HG02943 (cell line): ENCODE results near the gene TMEM60.

Source experiments
- ATAC-seq: cut with Tn5 transposase; IDR thresholded peaks from one replicate; pipeline ENCODE4 v1.9.1; 2021; ENCODE audit warnings: mild to moderate bottlenecking, low read depth, moderate library complexity; ENCODE audit not compliant: unreplicated experiment

The TMEM60 gene

DNA sequence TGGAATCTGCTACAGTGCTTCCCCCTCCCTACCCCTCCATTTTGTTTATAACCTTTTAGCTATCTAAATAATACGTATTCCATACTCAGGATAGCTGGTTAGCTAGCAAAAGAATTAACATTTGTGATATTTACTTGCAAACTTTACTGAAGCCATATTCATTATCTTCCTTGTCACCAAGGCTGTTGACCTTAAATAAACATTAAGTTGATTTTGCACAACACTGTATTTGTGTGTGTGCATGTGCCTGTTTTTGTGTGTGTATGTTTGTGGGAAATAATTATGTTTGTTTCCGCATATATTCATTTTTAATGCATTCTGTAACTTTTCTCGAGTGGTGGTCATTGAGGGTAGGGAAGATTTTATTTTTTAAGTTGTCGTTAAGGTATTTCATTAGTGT lies 15.9 kb downstream of the TMEM60 start:
- ATAC-seq, result no peak

DNA sequence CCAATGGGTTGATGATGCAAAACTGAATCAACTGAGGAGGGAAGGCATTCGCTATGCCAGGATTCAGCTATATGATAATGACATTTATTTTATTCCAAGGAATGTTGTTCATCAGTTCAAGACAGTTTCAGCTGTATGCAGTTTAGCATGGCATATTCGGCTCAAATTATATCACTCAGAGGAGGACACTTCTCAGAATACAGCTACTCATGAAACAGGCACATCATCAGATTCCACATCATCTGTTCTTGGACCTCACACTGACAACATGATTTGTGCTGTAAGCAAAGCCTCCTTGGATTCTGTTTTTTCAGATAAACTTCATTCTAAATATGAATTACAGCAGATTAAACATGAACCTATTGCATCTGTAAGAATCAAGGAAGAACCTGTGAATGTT lies 19.7 kb downstream of the TMEM60 start:
- no peak for ATAC-seq

DNA sequence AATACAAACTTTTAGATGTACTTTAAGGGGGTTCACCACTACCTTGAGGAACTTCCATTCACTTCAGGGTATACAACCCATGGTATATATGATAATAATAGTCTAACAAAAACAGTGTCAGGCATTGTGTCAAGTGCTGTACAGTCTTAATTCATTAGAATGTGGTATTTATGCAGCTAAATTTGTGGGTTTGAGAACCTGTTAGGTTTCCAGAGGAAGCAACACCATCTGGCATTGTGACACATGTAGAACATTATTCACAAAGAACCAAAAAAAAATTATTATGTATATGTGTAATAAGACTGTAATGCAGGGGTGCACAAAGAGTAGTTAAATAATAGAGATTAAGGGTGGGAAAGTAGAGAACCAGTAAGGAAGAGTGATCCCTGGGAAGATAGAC lies 26.3 kb downstream of the TMEM60 start:
- no peak for ATAC-seq

DNA sequence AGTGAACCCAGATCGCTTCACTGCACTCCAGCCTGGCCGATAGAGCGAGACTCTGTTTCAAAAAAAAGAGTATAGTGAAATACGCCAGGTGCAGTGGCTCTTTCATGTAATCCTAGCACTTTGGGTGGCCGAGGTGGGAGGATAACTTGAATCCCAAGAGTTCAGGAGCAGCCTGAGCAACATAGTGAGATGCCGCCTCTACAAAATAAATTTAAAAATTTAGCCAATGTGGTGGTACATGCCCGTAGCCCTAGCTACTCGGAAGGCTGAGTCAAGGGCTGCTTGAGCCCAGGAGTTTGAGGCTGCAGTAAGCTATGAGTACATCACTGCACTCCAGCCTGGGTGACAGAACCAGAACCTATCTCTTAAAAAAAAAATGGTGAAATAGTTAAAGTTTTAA lies 27.9 kb downstream of the TMEM60 start:
- no peak for ATAC-seq

DNA sequence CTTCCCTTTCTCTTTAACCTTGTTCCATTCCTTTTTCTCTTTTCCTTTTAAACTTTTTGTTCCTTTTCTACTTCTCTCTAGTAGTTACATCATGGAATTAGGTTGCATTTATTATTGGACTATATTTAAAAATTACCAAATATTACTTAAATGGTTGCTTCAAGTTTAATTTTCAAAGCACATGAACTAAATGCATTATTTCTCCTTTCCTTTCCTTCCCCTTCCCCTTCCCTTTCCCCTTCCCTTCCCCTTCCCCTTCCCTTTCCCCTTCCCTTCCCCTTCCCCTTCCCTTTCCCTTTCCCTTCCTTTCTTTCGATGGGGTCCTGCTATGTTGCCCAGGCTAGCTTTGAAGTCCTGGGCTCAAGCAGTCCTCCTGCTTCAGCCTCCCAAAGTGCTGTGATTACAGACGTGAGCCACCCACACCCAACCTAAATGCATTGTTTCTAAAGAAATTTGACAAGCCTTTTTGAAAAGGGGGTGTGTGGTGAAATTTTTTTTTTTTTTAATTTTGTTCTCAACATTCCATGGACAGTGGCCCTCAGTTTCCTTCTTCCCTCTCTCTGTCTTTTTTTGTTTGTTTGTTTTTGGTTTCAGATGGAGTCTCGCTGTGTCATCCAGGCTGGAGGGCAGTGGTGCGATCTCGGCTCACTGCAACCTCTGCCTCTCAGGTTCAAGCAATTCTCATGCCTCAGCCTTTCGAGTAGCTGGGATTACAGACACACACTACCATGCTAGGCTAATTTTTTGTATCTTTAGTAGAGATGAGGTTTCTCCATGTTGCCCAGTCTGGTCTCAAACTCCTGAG lies 31.2 kb downstream of the TMEM60 start:
- no peak for ATAC-seq

DNA sequence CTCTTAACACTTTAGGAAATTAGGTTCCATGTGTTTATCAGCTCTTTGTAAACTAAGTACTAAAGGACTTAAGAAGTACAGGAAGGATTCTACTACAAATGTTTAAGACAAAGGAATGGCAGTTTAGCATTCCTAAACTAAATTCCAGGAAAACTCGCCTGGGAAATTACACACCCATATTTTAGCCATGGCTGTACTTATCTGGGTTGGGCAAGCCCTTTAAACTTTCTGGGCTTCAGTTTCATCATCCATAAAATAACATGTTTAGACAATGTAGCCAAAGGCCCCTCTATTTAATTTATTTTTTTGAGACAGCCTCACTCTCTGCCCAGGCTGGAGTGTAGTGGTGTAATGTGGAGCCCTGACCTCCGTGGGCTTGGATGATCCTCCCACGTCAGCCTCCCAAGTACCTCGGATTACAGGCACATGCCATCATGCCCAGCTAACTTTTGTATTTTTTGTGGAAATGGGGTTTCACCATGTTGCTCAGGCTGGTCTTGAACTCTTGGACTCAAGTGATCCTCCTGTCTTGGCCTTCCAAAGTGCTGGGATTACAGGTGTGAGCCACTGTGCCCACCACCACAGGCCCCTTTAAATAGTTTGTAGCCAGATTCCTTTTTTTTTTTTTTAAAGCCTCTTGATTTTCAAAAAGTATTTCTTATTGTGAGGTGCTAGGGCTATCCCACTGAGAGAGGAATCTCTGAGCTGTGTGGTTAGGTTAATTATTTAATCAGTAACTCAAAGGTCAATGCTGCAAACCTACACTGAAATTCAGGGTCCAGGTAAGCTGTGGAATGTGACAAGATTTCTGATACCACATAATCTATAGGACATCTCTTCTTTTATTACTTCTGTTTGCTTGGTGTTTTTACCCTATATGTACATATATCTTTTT lies 32.1 kb downstream of the TMEM60 start:
- ATAC-seq, result no peak

DNA sequence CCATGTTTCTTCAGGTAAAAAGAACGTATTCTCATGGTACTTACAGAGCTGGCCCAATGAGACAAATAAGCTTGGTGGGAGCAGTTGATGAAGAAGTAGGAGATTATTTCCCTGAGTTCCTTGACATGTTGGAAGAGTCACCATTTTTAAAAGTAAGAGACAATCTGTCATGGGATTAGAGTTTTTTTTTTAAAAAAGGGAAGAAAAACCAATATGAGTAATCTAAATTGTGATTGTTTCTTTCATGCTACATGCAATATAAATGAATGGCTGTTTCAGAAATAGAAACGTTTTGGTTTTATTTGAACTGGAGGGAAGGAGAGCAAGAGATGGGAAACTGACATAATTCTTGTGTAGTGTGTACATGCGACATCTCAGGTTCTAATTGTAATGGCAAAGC lies 32.8 kb downstream of the TMEM60 start:
- ATAC-seq, result no peak

DNA sequence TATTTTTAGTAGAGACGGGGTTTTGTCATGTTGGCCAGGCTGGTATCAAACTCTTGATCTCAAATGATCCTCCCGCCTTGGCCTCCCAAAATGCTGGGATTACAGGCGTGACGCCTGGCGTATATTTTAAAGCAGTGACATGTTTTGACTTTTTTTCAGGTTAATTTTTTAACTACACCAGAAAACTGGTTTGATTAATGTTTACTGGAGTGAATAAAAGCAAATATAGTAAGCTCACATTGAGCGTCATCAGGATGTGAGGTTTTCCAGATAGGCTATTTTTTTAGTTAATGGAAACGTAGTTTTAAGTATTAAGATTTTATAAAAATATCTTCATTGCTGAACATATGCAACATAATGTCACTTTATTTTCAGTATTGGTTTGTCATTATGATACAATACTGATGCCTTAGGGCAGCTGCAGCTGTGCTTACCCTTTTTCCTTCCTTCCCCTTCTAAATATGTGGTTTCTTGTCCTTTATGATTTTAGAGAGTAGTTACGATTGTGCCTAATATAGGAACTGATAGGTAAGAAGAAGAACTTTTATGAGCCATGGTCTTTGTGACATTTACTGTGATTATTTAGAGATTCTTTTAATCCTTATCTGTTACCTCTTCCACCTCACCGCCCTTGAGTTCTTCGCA lies 37.3 kb downstream of the TMEM60 start:
- no peak for ATAC-seq

DNA sequence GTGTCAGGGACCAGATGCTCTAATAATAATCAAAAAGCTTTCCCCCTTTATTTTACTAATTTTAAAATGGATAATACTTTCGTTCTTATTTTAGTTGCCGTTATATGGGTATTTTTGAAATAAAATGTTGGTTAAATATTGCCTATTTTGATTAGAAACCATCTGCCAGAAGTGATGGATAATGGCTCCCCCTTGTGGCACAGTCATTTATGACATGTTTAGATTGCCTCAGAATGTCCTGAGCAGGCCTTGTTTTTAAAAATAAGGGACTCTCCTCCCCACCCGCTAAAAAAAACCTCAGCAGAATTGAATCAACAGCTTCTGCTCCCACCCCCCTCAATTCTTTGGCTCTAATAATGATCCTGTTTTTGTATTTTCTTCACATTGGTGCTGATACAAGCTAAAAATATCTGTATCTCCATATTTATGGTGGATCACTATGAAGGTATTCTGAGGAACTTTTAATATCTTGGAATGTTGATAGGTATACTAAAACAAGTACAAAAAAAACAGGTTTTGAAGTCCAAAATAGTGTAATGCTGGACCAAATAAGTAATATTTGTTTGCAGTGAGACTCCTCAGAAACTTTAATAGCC lies 38.8 kb downstream of the TMEM60 start:
- ATAC-seq, result no peak

DNA sequence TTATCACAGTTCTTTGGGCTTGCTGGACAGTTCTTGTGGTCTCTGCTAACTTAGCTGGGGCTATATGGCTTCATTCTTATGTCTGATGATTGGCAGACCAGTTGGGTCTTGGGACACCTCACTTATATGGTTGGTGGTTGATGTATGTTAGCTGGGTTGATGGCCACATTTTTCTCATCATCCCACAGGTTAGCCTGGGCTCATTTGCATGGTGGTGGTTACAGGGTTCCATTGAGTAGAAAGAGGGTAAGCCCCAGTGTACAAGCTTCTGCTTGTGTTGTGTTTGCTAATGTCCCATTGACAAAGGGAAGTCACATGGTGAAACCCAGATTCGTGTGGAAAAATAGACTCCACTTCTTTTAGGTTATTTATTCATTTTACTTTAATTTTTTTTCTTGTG lies 40.6 kb downstream of the TMEM60 start:
- peak; percentile 68 for ATAC-seq

DNA sequence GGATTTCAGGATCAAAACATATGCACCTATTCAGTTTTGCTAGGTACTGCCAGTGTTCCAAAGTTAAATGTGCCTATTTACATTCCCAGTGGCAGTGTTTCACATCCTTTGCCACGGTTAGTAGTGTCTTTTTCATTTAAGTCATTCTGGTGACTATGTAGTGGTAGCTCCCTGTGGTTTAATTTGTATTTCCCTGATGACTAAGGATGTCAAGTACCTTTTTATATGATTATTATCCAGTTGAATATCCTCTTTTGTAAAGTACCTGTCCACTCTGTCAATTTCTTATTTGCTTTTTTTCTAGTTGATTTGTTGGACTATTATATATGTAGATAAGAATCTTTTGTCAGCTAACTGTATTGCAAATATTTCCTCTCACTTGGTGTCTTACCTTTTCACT lies 45.1 kb downstream of the TMEM60 start:
- no peak for ATAC-seq

DNA sequence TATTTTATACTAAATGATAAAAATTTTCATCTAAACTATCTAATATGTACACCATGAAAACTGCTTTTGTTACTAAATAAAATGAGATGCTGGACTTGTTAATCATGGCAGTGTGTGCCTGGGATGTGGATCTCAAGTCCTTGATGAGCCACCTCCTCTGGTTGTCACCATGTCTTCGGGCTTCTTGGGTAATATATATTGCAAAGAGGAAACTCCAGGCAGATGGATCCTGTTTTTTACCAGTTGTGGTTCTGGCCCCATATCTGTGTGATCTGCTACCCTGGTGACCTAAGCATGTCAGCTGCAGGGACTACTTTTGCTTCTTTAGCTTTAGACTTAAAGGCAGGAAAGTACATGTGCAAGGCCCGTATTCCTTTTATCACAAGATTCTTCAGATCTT lies 46.2 kb downstream of the TMEM60 start:
- ATAC-seq, result no peak

DNA sequence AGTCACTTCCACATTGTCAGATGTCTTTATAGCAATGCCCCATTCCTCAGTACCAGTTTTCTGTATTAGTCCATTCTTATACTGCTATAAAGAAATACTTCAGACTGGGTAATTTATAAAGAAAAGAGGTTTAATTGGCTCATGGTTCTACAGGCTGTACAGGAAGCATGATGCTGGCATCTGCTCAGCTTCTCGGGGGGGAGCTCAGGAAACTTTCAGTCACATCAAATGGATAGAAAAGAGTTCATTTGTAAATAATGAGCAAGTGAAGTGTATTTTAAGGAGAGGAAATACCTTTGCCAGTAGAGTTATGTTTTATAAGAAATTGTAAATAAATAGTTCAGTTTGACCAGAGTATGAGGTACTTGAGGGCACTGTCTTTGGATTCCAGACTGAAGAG lies 50.5 kb downstream of the TMEM60 start:
- ATAC-seq, result no peak

DNA sequence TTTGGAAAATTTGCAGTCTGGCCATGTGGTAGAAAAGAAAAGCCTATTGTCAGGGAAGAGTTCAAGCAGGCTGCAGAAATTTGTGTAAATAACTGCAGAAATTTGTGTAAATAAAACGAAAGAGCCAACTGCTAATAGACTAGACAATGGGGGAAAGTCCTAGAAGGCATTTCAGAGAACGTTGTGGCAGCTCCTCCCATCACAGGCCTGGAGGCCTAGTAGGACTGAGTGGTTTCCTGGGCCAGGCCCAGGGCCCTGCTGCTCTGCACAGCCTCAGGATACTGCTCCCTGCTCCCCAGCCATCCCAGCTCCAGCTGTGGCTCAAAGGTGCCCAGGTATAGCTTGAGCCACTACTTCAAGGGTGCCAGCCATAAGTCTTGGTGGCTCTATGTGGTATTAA lies 51.1 kb downstream of the TMEM60 start:
- ATAC-seq, result no peak

DNA sequence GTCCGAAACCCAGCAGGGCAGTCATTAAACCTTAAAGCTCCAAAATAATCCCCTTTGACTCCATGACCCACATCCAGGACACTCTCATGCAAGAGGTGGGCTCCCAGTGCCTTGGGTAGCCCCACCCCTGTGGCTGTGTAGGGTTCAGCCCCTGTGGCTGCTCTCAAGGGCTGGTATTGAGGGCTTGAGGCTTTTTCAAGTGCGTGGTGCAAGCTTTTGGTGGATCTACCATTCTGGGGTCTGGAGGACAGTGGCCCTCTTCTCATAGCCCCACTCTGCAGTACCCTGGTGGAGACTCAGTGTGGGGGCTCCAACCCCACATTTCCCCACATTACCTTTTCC lies 51.4 kb downstream of the TMEM60 start:
- ATAC-seq, result no peak

DNA sequence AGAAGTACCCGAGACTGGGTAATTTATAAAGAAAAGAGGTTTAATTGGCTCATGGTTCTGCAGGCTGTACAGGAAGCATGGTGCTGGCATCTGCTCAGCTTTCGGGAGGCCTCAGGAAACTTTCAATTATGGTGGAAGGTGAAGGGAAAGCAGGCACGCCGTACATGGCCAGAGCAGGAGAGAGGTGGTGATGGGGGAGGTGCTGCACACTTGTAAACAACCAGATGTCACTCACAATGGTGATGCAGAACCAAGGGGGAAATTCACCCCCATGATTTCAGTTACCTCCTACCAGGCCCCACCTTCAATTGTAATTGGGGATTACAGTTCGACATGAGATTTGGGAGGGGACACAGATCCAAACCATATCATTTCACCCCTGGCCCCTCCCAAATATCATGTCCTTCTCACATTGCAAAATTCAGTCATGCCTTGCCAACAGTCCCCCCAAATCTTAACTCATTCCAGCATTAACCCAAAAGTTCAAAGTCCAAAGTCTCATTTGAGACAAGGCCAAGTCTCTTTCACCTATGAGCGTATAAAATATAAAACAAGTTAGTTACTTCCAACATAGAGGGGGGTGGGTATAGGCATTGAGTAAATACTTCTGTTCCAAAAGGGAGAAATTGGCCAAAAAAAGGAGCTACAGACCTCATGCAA lies 51.9 kb downstream of the TMEM60 start:
- no peak for ATAC-seq

DNA sequence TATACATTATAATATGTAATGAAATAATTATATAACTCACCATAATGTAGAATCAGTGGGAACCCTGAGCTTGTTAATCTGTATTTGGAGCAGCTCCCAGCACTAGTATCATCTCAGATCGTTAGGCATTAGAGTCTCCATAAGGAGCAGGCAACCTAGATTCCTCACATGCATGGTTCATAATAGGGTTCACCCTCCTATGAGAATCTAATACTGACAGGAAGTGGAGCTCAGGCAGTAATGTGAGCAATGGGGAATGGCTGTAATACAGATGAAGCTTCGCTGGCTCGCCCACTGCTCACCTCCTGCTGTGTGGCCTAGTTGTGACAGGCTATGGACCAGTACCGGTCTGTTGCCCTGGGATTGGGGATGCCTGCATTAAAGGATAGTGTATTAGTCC lies 52.5 kb downstream of the TMEM60 start:
- ATAC-seq, result no peak
